Stimulated activated naive CD8-positive, alpha-beta T cell treated with anti-CD3 and anti-CD28 coated beads, Interleukin-15, amount 100 ng/mL, for 72 hours (primary cell): ENCODE data around the gene LIPI.
"Not testable (repeated sequence)": the region's sequence is repeated elsewhere in the genome, so short reads cannot be mapped to it uniquely, and the experiment has no call there.

Experiments
- ATAC-seq: fragments of 150-1000 bp; cut with Tn5 transposase; 2 replicates; pipeline ENCODE4 v1.10.0; 2021; ENCODE audit warnings: mild to moderate bottlenecking, moderate library complexity
- DNase-seq, 2 donors: peaks; one replicate each; pipeline ENCODE4 v3.0.0; 2021 to 2022
- H3K27ac Mint-ChIP-seq, 2 donors: one replicate each; pipeline ENCODE4 v1.8.0; 2022; ENCODE audit warnings: mild to moderate bottlenecking in 2 of 2, mixed read lengths in 2 of 2, moderate library complexity in 2 of 2
- H3K27me3 Mint-ChIP-seq: one replicate; pipeline ENCODE4 v1.8.0; 2022; ENCODE audit warnings: mixed read lengths
- H3K4me1 Mint-ChIP-seq: one replicate; pipeline ENCODE4 v1.8.0; 2022; ENCODE audit warnings: mild to moderate bottlenecking, mixed read lengths
- H3K4me3 Mint-ChIP-seq, 2 donors: one replicate each; pipeline ENCODE4 v1.8.0; 2022; ENCODE audit warnings: mild to moderate bottlenecking in 2 of 2, mixed read lengths in 2 of 2, moderate library complexity in 1 of 2
- H3K9me3 Mint-ChIP-seq, 2 donors: one replicate each; pipeline ENCODE4 v1.8.0; 2022; ENCODE audit warnings: mixed read lengths in 2 of 2

Gene LIPI

DNA sequence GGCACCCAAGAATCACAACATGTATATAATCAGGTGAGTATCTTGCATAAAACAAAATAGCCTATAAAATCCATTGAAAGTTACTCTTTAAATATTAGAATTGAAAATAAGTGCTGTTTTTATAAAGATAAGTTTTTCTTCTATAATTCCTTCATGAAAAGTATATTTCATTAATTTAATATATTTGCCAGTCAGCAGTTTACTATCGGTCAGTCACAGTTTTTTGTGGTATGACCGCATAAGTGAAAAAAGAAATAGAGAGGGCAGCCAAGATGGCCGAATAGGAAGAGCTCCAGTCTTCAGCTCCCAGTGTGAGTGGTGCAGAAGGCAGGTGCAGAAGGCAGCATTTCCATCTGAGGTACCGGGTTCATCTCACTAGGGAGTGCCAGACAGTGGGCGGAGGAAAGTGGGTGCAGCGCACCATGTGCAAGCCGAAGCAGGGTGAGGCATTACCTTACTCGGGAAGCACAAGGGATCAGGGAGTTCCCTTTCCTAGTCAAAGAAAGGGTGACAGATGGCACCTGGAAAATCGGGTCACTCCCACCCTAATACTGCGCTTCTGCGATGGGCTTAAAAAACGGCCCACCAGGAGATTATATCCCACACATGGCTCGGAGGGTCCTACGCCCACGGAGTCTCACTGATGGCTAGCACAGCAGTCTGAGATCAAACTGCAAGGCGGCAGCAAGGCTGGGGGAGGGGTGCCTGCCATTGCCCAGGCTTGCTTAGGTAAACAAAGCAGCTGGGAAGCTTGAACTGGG is 44.1 kb downstream of the LIPI start:
- not testable (repeated sequence) for H3K4me1 Mint-ChIP-seq, DNase-seq, H3K27ac Mint-ChIP-seq, H3K27me3 Mint-ChIP-seq, H3K9me3 Mint-ChIP-seq, H3K4me3 Mint-ChIP-seq, ATAC-seq

DNA sequence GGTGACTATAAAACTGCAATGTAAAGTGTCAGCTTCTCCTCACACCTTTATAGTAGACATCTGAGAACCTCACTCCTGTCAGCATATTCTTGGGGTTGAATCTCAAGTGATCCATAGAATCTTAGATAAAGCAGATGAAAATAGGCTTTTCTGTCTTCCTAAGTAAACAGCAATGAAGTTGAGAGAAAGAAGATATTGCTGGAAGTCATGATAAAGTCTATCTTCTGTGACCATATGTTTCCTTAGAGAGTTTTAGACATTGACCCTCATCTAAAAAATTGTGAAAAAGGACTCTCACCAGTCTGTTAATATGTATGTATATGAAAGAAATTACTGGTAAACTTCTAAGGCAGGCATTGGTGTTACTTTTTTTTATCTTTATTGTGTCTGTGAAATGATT is 66.8 kb downstream of the LIPI start:
- H3K4me1 Mint-ChIP-seq: no peaks in the 10 kb centered on the region
- H3K9me3 Mint-ChIP-seq: no peaks in the 10 kb centered on the region
- no peak for ATAC-seq

DNA sequence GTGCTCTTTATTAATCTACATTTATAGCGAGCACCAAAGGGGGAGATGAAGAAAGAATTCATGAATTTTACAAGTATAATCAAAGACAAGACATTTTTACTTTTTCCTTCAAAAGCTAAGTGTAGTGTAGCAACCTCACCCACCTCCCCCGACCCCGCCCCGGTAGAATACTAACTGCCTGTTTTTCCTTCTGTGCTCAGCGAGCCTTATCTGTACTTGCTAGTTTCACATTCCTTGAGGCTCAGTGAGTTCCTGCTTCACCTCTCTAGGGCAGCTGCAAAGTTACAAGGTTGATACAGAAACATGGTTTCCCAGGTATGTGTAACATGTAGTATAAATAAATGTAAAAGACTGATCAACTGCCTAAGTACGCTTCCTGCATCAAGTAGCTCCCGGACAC is 86.5 kb downstream of the LIPI start:
- peaks cover 13% of the 10 kb centered on the region for H3K4me1 Mint-ChIP-seq

More for the DNA sequence above, 66.8 kb downstream of the LIPI start:
- Mint-ChIP-seq H3K4me3 (no peak overlapping the region), H3K27ac (no peak overlapping the region), H3K27me3 (no peaks in the 10 kb centered on the region)
- DNase-seq: no peak

DNA sequence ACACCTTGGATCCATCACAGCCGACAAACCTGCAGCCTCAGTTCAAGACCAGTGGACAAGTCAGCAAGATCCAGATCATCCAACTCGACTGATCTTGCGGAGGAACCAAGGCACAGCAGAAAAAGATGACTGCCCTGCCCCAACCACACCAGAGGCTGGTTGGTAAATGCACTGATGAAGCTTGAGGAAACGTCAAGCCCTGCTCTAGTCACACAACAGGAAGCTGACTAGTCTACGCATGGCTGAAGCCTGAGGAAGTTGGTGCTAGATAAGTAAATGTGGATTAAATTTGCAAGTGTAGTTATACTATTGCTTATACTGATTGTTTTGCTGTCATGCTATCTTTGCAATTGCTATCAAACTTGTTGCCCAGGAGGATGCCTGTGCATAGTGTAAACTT is 89.0 kb downstream of the LIPI start:
- H3K27me3 Mint-ChIP-seq: no peaks in the 10 kb centered on the region
- H3K9me3 Mint-ChIP-seq: peaks cover 0 to 5% of the 10 kb centered on the region in 2 donors
- H3K27ac Mint-ChIP-seq: peak overlapping the region in 1 of 2 donors; percentile 69
- H3K4me3 Mint-ChIP-seq: no peak overlapping the region
- ATAC-seq (no peak), DNase-seq (no peak)
- peaks cover 13% of the 10 kb centered on the region for H3K4me1 Mint-ChIP-seq

More for the DNA sequence above, 86.5 kb downstream of the LIPI start:
- H3K4me3 Mint-ChIP-seq: no peak overlapping the region
- DNase-seq (no peak), ATAC-seq (no peak)
- H3K27me3 Mint-ChIP-seq: no peaks in the 10 kb centered on the region
- peaks cover 0 to 5% of the 10 kb centered on the region in 2 donors for H3K9me3 Mint-ChIP-seq
- no peak overlapping the region for H3K27ac Mint-ChIP-seq

DNA sequence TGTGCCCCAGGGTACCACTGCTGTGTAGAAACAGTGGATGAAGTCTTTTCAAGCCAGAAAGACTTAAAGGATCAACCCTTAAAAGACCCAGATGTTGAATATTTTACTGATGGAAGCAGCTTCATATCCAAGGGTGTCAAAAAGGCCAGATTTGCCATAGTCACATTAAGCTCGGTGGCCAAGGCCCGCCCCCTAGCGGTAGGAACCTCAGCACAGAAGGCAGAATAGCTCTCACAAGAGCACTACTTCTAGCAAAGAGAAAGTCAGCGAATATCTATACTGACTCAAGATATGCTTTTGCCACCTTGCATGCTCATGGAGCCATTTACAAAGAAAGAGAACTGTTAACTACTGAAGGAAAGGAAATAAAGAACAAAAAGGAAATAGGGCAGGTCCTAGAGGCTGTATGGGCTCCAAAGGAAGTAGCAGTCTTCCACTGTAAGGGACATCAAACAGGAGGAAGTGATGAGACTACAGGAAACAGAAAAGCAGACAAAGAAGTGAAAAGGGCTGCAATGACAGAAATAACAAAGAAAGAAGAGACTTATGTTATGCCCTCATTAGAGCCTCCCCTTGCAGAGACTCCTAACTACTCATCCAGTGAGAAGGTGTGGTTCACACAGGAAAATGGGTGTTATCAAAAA is 90.5 kb downstream of the LIPI start:
- peak; percentile 72 for ATAC-seq
- H3K27ac Mint-ChIP-seq: no peak overlapping the region
- peaks cover 23% of the 10 kb centered on the region for H3K4me1 Mint-ChIP-seq
- H3K27me3 Mint-ChIP-seq: no peaks in the 10 kb centered on the region
- peaks cover 0 to 5% of the 10 kb centered on the region in 2 donors for H3K9me3 Mint-ChIP-seq
- H3K4me3 Mint-ChIP-seq: no peak overlapping the region
- DNase-seq: peak; percentile 36 to 59

DNA sequence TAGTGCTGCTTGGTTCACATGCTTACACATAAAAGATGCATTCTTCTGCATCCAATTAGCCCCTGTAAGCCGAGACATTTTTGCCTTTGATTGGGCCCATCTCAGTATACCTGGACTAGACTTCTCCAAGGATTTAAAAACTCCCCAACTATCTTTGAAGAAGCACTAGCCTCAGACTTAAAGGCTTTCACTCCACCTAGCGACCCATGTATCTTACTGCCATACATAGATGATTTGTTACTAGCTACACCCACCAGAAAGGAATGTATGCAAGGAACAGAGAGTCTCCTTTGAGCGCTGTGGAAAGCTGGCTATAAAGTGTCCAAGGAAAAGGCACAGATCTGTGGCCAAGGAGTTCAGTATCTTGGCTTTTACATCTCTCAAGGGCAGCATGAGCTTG is 91.7 kb downstream of the LIPI start:
- Mint-ChIP-seq H3K27ac (no peak overlapping the region), H3K4me3 (no peak overlapping the region), H3K4me1 (peaks cover 23% of the 10 kb centered on the region), H3K9me3 (peaks cover 0 to 10% of the 10 kb centered on the region in 2 donors), H3K27me3 (no peaks in the 10 kb centered on the region)
- no peak for ATAC-seq
- no peak for DNase-seq

DNA sequence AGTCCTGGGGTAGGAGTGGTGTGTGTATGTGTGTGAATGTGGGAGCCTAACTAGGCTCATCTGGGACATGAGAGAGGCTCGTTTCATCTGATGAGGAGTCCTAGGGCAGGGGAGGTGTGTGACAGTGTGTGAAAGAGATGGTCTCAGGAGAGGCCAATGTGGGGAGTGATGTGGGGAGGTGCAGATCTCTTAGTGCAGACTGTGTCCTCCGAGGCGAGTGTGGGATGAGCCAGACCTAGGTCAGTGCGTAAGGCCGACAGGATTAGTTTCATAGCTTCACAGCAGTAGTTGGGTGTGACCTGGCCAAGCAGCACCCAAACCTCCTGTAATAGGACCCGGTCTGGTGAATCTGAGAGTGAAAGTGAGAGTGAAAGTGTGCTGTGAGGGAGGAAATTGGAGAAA is 94.7 kb downstream of the LIPI start:
- H3K9me3 Mint-ChIP-seq: peaks cover 0 to 12% of the 10 kb centered on the region in 2 donors
- no peaks in the 10 kb centered on the region for H3K27me3 Mint-ChIP-seq
- ATAC-seq: peak; percentile 39
- DNase-seq: no peak
- no peak overlapping the region for H3K4me3 Mint-ChIP-seq
- peak overlapping the region in 1 of 2 donors; percentile 8 for H3K27ac Mint-ChIP-seq
- H3K4me1 Mint-ChIP-seq: peaks cover 18% of the 10 kb centered on the region

DNA sequence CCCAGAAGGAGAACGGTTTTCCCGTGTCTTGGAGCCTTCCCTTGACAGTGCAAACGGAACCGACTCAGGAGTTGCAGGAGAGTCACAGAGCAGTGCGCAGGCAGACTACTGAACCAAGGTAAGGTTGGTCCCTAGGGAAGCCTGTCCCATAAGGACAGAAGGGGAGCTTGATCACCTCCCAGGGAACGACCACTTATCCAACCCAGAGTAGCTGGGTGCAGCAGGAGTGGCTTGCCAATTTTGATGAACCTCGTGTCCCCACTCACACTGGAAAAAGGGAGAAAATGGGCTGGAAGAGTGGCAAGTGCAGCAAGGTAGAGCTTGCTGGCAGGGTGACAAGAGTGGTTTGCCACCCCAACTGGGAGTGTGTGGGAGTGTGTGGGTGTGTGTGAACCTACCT is 95.1 kb downstream of the LIPI start:
- peaks cover 18% of the 10 kb centered on the region for H3K4me1 Mint-ChIP-seq
- ATAC-seq (no peak), DNase-seq (no peak)
- H3K27me3 Mint-ChIP-seq: no peaks in the 10 kb centered on the region
- H3K27ac Mint-ChIP-seq: peak overlapping the region in 1 of 2 donors; percentile 8
- H3K9me3 Mint-ChIP-seq: peaks cover 0 to 12% of the 10 kb centered on the region in 2 donors
- H3K4me3 Mint-ChIP-seq: no peak overlapping the region

DNA sequence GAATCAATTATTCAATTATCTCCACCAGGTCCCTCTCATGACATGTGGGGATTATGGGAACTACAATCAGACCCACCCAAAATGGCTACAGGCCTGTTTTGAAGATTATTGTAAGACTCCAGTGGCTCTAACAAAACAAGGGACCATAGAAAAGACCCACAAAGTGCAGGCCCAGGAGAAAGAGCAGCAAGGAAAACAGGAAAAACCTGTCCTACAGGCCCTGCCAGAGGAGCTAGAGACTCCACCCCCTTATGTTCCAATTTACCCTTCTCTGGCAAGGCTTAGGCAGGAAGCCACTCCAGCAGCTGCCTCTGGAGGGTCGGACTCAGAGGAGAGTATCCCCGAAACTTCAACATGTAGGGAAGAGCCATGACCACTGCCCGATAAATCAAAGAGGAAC is 96.5 kb downstream of the LIPI start:
- DNase-seq (no peak), ATAC-seq (no peak)
- Mint-ChIP-seq H3K4me1 (peaks cover 11% of the 10 kb centered on the region), H3K27me3 (no peaks in the 10 kb centered on the region), H3K27ac (no peak overlapping the region), H3K9me3 (peaks cover 0 to 12% of the 10 kb centered on the region in 2 donors), H3K4me3 (no peak overlapping the region)

DNA sequence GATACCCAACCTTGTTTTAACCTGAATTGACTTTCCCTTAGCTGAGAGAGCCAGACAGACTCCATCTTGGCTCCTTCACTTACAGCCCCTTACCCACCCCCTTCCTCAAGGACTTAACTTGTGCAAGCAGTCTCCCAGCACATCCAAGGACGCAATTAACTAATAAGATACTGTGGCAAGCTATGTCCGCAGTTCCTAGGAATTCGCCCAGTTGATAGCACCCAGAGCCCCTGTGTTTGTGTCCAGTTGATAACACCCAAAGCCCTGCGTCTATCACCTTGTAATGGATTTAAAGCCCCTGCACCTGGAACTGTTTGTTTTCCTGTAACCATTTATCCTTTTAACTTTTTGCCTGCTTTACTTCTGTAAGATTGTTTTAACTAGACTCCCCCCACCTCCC is 106.2 kb downstream of the LIPI start:
- H3K4me3 Mint-ChIP-seq, ATAC-seq, DNase-seq, H3K9me3 Mint-ChIP-seq, H3K4me1 Mint-ChIP-seq, H3K27me3 Mint-ChIP-seq: not testable (repeated sequence)
- H3K27ac Mint-ChIP-seq: peak overlapping the region in 1 of 2 donors; percentile 4

DNA sequence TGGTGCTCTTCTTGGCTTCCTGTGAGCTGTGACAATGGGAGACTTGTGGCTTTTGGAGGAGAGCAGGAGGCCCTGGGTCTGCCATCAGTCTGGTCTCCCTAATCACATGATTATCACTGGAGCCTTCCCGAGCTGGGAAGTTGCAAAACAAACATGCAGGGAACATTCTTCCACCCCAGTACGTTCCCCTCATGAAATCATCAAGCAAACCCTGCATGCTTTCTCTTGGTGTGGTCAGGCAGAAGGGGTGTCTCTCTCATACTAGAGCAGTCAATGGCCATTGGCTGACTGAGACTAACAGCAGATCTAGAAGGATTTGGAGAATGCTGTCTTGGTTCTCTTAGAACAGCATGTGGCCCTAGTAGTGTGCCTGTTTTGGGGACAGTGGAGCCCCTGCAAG is 111.2 kb downstream of the LIPI start:
- Mint-ChIP-seq H3K9me3 (peaks cover 8 to 9% of the 10 kb centered on the region in 2 donors), H3K4me3 (no peak overlapping the region)
- DNase-seq: no peak

DNA sequence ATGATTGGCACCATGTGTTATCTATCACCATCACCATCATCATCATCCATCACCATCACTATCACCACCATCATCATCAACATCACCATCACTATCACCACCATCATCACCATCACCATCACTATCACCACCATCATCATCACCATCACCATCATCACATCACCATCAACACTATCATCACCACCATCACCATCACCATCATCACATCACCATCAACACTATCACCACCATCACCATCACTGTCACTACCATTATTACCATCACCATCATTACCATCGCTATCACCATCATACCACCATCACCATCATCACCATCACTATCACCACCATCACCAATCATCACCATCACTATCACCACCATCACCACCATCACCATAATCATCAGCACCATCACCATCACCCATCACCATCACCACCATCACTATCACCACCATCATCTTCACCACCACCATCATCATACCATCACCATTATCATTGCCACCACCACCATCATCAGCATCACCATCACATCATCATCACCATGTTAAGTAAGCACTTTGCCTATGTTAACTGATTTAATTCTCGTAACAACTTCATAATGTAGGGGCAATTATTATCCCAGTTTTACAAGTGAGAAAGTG is 112.8 kb downstream of the LIPI start:
- Mint-ChIP-seq H3K27ac (peak overlapping the region in 1 of 2 donors; percentile 3), H3K9me3 (peaks cover 8 to 9% of the 10 kb centered on the region in 2 donors), H3K4me1 (no peaks in the 10 kb centered on the region), H3K27me3 (no peaks in the 10 kb centered on the region), H3K4me3 (no peak overlapping the region)
- no peak for DNase-seq
- ATAC-seq: no peak

More for the DNA sequence above, 111.2 kb downstream of the LIPI start:
- no peak for ATAC-seq
- H3K27me3 Mint-ChIP-seq: no peaks in the 10 kb centered on the region
- no peak overlapping the region for H3K27ac Mint-ChIP-seq
- H3K4me1 Mint-ChIP-seq: no peaks in the 10 kb centered on the region

DNA sequence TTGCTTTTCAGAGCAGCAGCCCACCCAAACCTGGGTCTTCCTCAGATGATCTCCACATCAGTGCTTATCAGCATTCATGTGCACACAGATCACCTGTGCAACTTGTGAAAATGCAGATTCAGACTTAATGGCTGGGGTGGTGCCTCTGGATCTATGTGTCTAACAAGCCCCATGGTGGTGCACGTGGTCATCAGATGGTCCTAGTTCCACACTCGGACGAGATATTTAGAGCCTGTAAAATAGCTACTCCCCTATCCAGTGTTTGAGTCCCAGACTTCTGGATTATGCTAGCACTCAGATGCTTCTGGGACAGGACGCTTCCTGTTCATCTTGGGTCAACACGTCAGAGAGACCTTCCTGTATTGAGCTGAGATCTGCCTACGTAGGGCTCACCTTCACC is 114.2 kb downstream of the LIPI start:
- DNase-seq (no peak), ATAC-seq (no peak)
- H3K4me1 Mint-ChIP-seq: peaks cover 2% of the 10 kb centered on the region
- no peaks in the 10 kb centered on the region for H3K27me3 Mint-ChIP-seq
- H3K27ac Mint-ChIP-seq: no peak overlapping the region
- peaks cover 9% of the 10 kb centered on the region in 2 donors for H3K9me3 Mint-ChIP-seq
- no peak overlapping the region for H3K4me3 Mint-ChIP-seq

DNA sequence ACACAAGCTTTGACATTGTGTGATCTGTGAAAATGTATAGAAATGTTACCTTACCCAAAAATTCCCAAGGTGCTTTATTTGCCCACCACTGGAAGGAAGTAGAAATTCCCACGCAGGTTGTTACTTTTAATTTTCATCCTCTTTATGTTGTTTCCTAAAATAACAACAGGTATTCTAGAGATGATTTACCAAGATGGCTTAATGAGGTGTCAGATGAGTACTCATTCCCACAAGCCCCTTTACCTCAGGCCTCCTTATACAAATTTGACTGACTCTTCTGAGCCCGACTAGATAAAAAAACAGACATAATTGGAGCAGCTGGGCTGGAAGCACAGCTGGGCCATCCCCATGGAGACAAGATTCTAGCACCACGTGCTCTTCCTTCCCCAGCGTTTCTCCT is 114.6 kb downstream of the LIPI start:
- no peaks in the 10 kb centered on the region for H3K27me3 Mint-ChIP-seq
- peaks cover 6% of the 10 kb centered on the region for H3K4me1 Mint-ChIP-seq
- no peak for DNase-seq
- H3K27ac Mint-ChIP-seq: no peak overlapping the region
- no peak for ATAC-seq
- H3K4me3 Mint-ChIP-seq: no peak overlapping the region
- H3K9me3 Mint-ChIP-seq: peaks cover 9 to 13% of the 10 kb centered on the region in 2 donors

DNA sequence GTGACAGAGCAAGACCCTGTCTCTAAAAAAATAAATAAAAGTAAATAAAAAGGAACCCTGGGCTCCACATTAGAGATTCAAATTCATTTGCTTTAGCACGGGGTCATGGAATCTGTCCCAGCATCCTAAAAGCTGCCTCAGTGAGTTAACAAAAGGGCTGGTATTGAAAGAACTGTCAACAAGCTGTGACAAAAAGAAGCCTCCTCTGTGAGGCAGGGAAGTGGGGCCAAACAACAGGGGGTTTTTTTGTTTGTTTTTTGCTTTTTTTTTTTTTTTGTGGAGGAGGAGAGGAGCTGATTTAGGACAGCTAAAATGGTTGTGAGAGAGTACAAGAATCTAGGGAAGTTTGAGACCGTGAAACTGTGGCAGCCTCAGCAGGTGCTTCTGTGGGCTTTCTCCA is 115.7 kb downstream of the LIPI start:
- ATAC-seq (no peak), DNase-seq (no peak)
- Mint-ChIP-seq H3K27ac (no peak overlapping the region), H3K4me3 (no peak overlapping the region), H3K4me1 (peaks cover 8% of the 10 kb centered on the region), H3K9me3 (peaks cover 9 to 16% of the 10 kb centered on the region in 2 donors), H3K27me3 (no peaks in the 10 kb centered on the region)
